Smooth muscle cell (in vitro differentiated cells): Measurements from ENCODE around the gene MICAL2. TPM values are rescaled to one million over a fixed set of nuclear protein-coding genes. Genes with fewer than 3 reads are reported as not detected.
A peak's percentile ranks its signal among the peaks of the same experiment; 100 is the strongest.

ENCODE experiments used
- DNase-seq: peaks from one replicate; lab custom pipeline; 2025; ENCODE audit not compliant: unreplicated experiment; lab: John Stamatoyannopoulos, UW
- H2AFZ ChIP-seq: fragments of 200-600 bp; sonication (generic); 2 replicates; pipeline ENCODE4 v1.6.0; 2016; ENCODE audit warnings: antibody characterized with exemption, low read depth, mild to moderate bottlenecking
- H3F3A ChIP-seq: fragments of 200-600 bp; sonication (generic); 2 replicates; pipeline ENCODE4 v1.6.0; 2017; ENCODE audit warnings: antibody characterized with exemption, low read depth
- H3K27ac ChIP-seq: fragments of 200-600 bp; sonication (generic); 2 replicates; pipeline ENCODE4 v1.5.1; 2016; ENCODE audit warnings: low read depth, mild to moderate bottlenecking
- H3K27me3 ChIP-seq: fragments of 200-600 bp; sonication (generic); 2 replicates; pipeline ENCODE4 v1.6.1; 2016; ENCODE audit warnings: low read depth, mild to moderate bottlenecking
- H3K36me3 ChIP-seq: fragments of 200-600 bp; sonication (generic); 2 replicates; pipeline ENCODE4 v1.5.1; 2016; ENCODE audit warnings: low read depth
- H3K4me1 ChIP-seq: fragments of 200-600 bp; sonication (generic); 2 replicates; pipeline ENCODE4 v1.5.1; 2016; ENCODE audit warnings: low read depth
- H3K4me2 ChIP-seq: fragments of 200-600 bp; sonication (generic); 2 replicates; pipeline ENCODE4 v1.6.0; 2016; ENCODE audit warnings: mild to moderate bottlenecking
- H3K4me3 ChIP-seq: fragments of 200-600 bp; sonication (generic); 2 replicates; pipeline ENCODE4 v1.5.1; 2016; ENCODE audit warnings: mild to moderate bottlenecking
- H3K79me2 ChIP-seq: fragments of 200-600 bp; sonication (generic); 2 replicates; pipeline ENCODE4 v1.6.0; 2016; ENCODE audit warnings: low read depth, mild to moderate bottlenecking
- H3K9ac ChIP-seq: fragments of 200-600 bp; sonication (generic); 2 replicates; pipeline ENCODE4 v1.6.0; 2016; ENCODE audit warnings: low read depth
- H3K9me3 ChIP-seq: fragments of 200-600 bp; sonication (generic); replicated peaks from 2 replicates; pipeline ENCODE4 v1.5.1; 2016; ENCODE audit warnings: low read depth
- H4K20me1 ChIP-seq: fragments of 200-600 bp; sonication (generic); 2 replicates; pipeline ENCODE4 v1.6.0; 2016; ENCODE audit warnings: low read depth
- CTCF ChIP-seq: fragments of 200-600 bp; sonication (generic); IDR thresholded peaks from 2 replicates; pipeline ENCODE4 v1.5.1; 2017; ENCODE audit warnings: borderline replicate concordance, mild to moderate bottlenecking, antibody characterized with exemption; ENCODE audit not compliant: insufficient read depth, poor library complexity, severe bottlenecking
- WGBS: methylation state at CpG from one replicate; pipeline ENCODE4 v1.1.7; 2016; ENCODE audit warnings: low lambda C conversion rate; 5-methylcytosine and 5-hydroxymethylcytosine counted together
- polyA plus RNA-seq: library from polyadenylated mRNA; unstranded; fragments of >200 nt; fragmentation: Nextera tagmentation; extraction: Ambion mirVana; gene quantifications from 2 replicates; pipeline ENCODE4 v1.2.1, GENCODE V29; 2016
- total RNA-seq: library from RNA; depleted of rRNA; stranded (reverse); fragments of >200 nt; gene quantifications from 2 replicates; pipeline ENCODE4 v1.2.3, GENCODE V29; 2014

Gene MICAL2
- total and polyA plus RNA-seq, 2 experiments from 2014 or later = 161 to 287 TPM

GRCh38 chr11:12235947-12236743 lies 125.8 kb downstream of the MICAL2 start:
- no peak overlapping the region for H3K4me2 ChIP-seq
- H3K36me3 ChIP-seq = peaks cover 6% of the 10 kb centered on the region
- no peaks in the 10 kb centered on the region for H4K20me1 ChIP-seq
- peaks cover 19% of the 10 kb centered on the region for H3F3A ChIP-seq
- WGBS = 60% methylated on average over 13 of the region's 13 CpGs
- H3K4me3 ChIP-seq = no peak overlapping the region
- H3K9me3 ChIP-seq = no peaks in the 10 kb centered on the region
- peaks cover 7% of the 10 kb centered on the region for H3K4me1 ChIP-seq
- H3K79me2 ChIP-seq = no peaks in the 10 kb centered on the region
- H2AFZ ChIP-seq = no peak overlapping the region
- H3K9ac ChIP-seq = peak overlapping the region; percentile 24
- no peaks in the 10 kb centered on the region for H3K27me3 ChIP-seq
- no peak for DNase-seq
- peak; percentile 62 for TF ChIP-seq CTCF
- peak overlapping the region; percentile 99 for H3K27ac ChIP-seq

GRCh38 chr11:12236744-12237101 lies 126.3 kb downstream of the MICAL2 start:
- H4K20me1 ChIP-seq = no peaks in the 10 kb centered on the region
- no peak overlapping the region for H3K4me2 ChIP-seq
- peaks cover 6% of the 10 kb centered on the region for H3K36me3 ChIP-seq
- DNase-seq = no peak
- no peaks in the 10 kb centered on the region for H3K27me3 ChIP-seq
- no peak overlapping the region for H3K4me3 ChIP-seq
- peaks cover 7% of the 10 kb centered on the region for H3K4me1 ChIP-seq
- 49% methylated on average over 5 of the region's 5 CpGs for WGBS
- no peaks in the 10 kb centered on the region for H3K9me3 ChIP-seq
- peak overlapping the region; percentile 99 for H3K27ac ChIP-seq
- H3K9ac ChIP-seq = no peak overlapping the region
- no peak overlapping the region for H2AFZ ChIP-seq
- no peaks in the 10 kb centered on the region for H3K79me2 ChIP-seq
- no peak for TF ChIP-seq CTCF
- peaks cover 13% of the 10 kb centered on the region for H3F3A ChIP-seq

GRCh38 chr11:12237381-12237784 lies 127.0 kb downstream of the MICAL2 start:
- Histone ChIP-seq H3K9ac (peak overlapping the region; percentile 3), H3K4me3 (no peak overlapping the region), H3K9me3 (no peaks in the 10 kb centered on the region), H3K36me3 (peaks cover 6% of the 10 kb centered on the region), H3K79me2 (no peaks in the 10 kb centered on the region), H3K4me1 (peaks cover 7% of the 10 kb centered on the region), H3K27me3 (no peaks in the 10 kb centered on the region), H2AFZ (no peak overlapping the region), H3F3A (peaks cover 6% of the 10 kb centered on the region), H4K20me1 (no peaks in the 10 kb centered on the region), H3K27ac (peak overlapping the region; percentile 99), H3K4me2 (no peak overlapping the region)
- no peak for DNase-seq
- TF ChIP-seq CTCF = no peak
- 56% methylated on average over 3 of the region's 3 CpGs for WGBS

GRCh38 chr11:12238420-12238819 lies 128.0 kb downstream of the MICAL2 start:
- no peak overlapping the region for H2AFZ ChIP-seq
- peaks cover under 1% of the 10 kb centered on the region for H3K4me1 ChIP-seq
- peaks cover 1% of the 10 kb centered on the region for H3F3A ChIP-seq
- no peak overlapping the region for H3K4me3 ChIP-seq
- H4K20me1 ChIP-seq = no peaks in the 10 kb centered on the region
- DNase-seq = no peak
- no peak overlapping the region for H3K4me2 ChIP-seq
- 91% methylated on average over 4 of the region's 4 CpGs for WGBS
- no peaks in the 10 kb centered on the region for H3K79me2 ChIP-seq
- H3K9me3 ChIP-seq = no peaks in the 10 kb centered on the region
- H3K27me3 ChIP-seq = no peaks in the 10 kb centered on the region
- no peak overlapping the region for H3K9ac ChIP-seq
- peaks cover 6% of the 10 kb centered on the region for H3K36me3 ChIP-seq
- TF ChIP-seq CTCF = no peak
- peak overlapping the region; percentile 99 for H3K27ac ChIP-seq
